HEK293 (cell line): ENCODE results near the gene TNNC1.

Source experiments
- CTCF ChIP-seq: fragments of 450-650 bp; formaldehyde crosslinking; IDR thresholded peaks from 2 replicates; pipeline ENCODE4 v1.5.1; 2016; ENCODE audit warnings: missing biosample characterization, missing genetic modification characterization
- ELK4 ChIP-seq: IDR thresholded peaks from 2 replicates; pipeline ENCODE4 v1.6.1; 2011; ENCODE audit warnings: mild to moderate bottlenecking, low read depth, low read length, borderline replicate concordance
- OVOL3 ChIP-seq: fragments of 450-650 bp; formaldehyde crosslinking; IDR thresholded peaks from 2 replicates; pipeline ENCODE4 v1.5.1; 2016; ENCODE audit warnings: missing biosample characterization, missing genetic modification characterization
- REST ChIP-seq: fragments of 450-650 bp; formaldehyde crosslinking; IDR thresholded peaks from 2 replicates; pipeline ENCODE4 v1.5.1; 2016; ENCODE audit warnings: missing biosample characterization, missing genetic modification characterization
- SP2 ChIP-seq: fragments of 450-650 bp; formaldehyde crosslinking; IDR thresholded peaks from 2 replicates; pipeline ENCODE4 v1.5.1; 2016; ENCODE audit warnings: missing biosample characterization, missing genetic modification characterization
- TCF7L2 ChIP-seq: IDR thresholded peaks from 2 replicates; pipeline ENCODE4 v1.6.1; 2011; ENCODE audit warnings: low read depth, mild to moderate bottlenecking, inconsistent platforms, low read length, moderate library complexity, borderline replicate concordance
- ZNF146 ChIP-seq: fragments of 450-650 bp; formaldehyde crosslinking; IDR thresholded peaks from 2 replicates; pipeline ENCODE4 v1.5.1; 2016; ENCODE audit warnings: missing biosample characterization, missing genetic modification characterization
- ZNF221 ChIP-seq: fragments of 450-650 bp; formaldehyde crosslinking; IDR thresholded peaks from 2 replicates; pipeline ENCODE4 v1.5.1; 2017; ENCODE audit warnings: missing biosample characterization, missing genetic modification characterization, borderline replicate concordance
- ZNF24 ChIP-seq: fragments of 450-650 bp; formaldehyde crosslinking; IDR thresholded peaks from 2 replicates; pipeline ENCODE4 v1.5.1; 2016; ENCODE audit warnings: missing biosample characterization, missing genetic modification characterization
- ZNF341 ChIP-seq: fragments of 450-650 bp; formaldehyde crosslinking; IDR thresholded peaks from 2 replicates; pipeline ENCODE4; 2016; ENCODE audit warnings: low read depth, missing biosample characterization, missing genetic modification characterization
- ZNF398 ChIP-seq: fragments of 450-650 bp; formaldehyde crosslinking; IDR thresholded peaks from 2 replicates; pipeline ENCODE4 v1.5.1; 2017; ENCODE audit warnings: missing biosample characterization, missing genetic modification characterization
- ZNF513 ChIP-seq: fragments of 450-650 bp; IDR thresholded peaks from 2 replicates; pipeline ENCODE4 v1.5.1; 2018; ENCODE audit warnings: missing biosample characterization, missing genetic modification characterization
- ZNF530 ChIP-seq: fragments of 450-650 bp; formaldehyde crosslinking; IDR thresholded peaks from 2 replicates; pipeline ENCODE4 v1.5.1; 2016; ENCODE audit warnings: low read depth, missing biosample characterization, missing genetic modification characterization

DNA sequence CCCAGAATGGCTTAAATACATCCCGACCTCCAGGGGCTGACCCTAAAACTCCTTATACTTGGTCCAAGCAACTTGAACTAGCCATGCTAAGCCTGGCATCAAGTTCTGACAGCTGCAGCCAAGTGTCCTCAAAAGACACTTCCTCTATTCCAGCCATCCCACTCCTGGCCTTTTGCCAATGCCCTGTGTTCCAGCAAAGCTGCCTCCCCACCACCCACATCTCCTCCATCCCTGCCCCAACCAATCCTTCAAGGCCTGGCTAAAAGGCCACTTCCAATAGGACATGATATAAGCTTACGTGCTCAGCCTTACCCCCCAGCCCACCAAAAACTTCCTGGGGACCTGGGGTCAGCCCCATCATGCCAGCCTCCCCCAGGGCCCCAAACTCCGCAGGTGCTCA is 49.9 kb downstream of the TNNC1 start:
- TF ChIP-seq ZNF513 (tag by site-specific recombination), result no peak
- no peak for TF ChIP-seq ZNF221 (tag by site-specific recombination)
- no peak for TF ChIP-seq REST
- TF ChIP-seq SP2 (tag by site-specific recombination), result no peak
- TF ChIP-seq CTCF, result no peak
- no peak for TF ChIP-seq ZNF24 (tag by site-specific recombination)
- TF ChIP-seq ELK4, result no peak
- TF ChIP-seq ZNF341, result no peak
- no peak for TF ChIP-seq OVOL3 (tag by site-specific recombination)
- TF ChIP-seq ZNF530 (tag by site-specific recombination), result no peak
- no peak for TF ChIP-seq ZNF398
- no peak for TF ChIP-seq TCF7L2
- no peak for TF ChIP-seq ZNF146 (tag by site-specific recombination)
